IMR-90 (cell line): Measurements from ENCODE around the gene KCNAB2.

Experiments
- CEBPB ChIP-seq: IDR thresholded peaks from 2 replicates; pipeline ENCODE4 v1.6.1; 2012; ENCODE audit warnings: low read depth, low read length, improper control_type of control experiment
- CTCF ChIP-seq: conservative IDR thresholded peaks from 2 replicates; pipeline ENCODE4 v1.5.1; 2012; ENCODE audit warnings: mild to moderate bottlenecking, low read depth, low read length, improper control_type of control experiment
- POLR2A ChIP-seq: IDR thresholded peaks from 2 replicates; pipeline ENCODE4 v1.6.1; 2012; ENCODE audit warnings: mild to moderate bottlenecking, low read depth, low read length
- RAD21 ChIP-seq: IDR thresholded peaks from 2 replicates; pipeline ENCODE4 v1.6.1; 2012; ENCODE audit warnings: low read length, improper control_type of control experiment
- SMC3 ChIP-seq: fragments of 150-350 bp; IDR thresholded peaks from 2 replicates; pipeline ENCODE4 v1.6.1; 2016; ENCODE audit warnings: low read depth, mild to moderate bottlenecking, antibody characterized with exemption, low read length, moderate library complexity

- TF ChIP-seq CTCF (no peak), CEBPB (no peak), POLR2A (no peak), RAD21 (no peak), SMC3 (no peak)
Measured at GRCh38 chr1:6109688-6110087, 64.0 kb downstream of the KCNAB2 start.
